HepG2 (cell line): ENCODE results near the gene ZFP62. TPM values are rescaled to one million over a fixed set of nuclear protein-coding genes. Genes with fewer than 3 reads are reported as not detected.

Source experiments
- CCAR2 ChIP-seq: fragments of 200-400 bp; formaldehyde crosslinking; optimal IDR thresholded peaks from 2 replicates; pipeline ENCODE3; 2018; ENCODE audit warnings: low read depth, mild to moderate bottlenecking, low read length, moderate library complexity
- GMEB2 ChIP-seq: IDR thresholded peaks from 2 replicates; pipeline ENCODE4 v1.6.1; 2016; ENCODE audit warnings: missing biosample characterization, missing genetic modification reagents, low read depth
- HMG20A ChIP-seq: IDR thresholded peaks from 2 replicates; pipeline ENCODE4 v1.6.1; 2016; ENCODE audit warnings: borderline replicate concordance
- KAT8 ChIP-seq: IDR thresholded peaks from 2 replicates; pipeline ENCODE4 v1.6.1; 2016; ENCODE audit warnings: missing genetic modification reagents, missing compliant biosample characterization
- KLF6 ChIP-seq: IDR thresholded peaks from 2 replicates; pipeline ENCODE4 v1.8.0; 2016; ENCODE audit warnings: missing biosample characterization, missing genetic modification reagents
- LBX2 ChIP-seq: sonication (generic); formaldehyde crosslinking; IDR thresholded peaks from 2 replicates; pipeline ENCODE4 v1.5.0; 2020; ENCODE audit warnings: missing genetic modification reagents, mild to moderate bottlenecking, borderline replicate concordance
- MAFF ChIP-seq: IDR thresholded peaks from 2 replicates; pipeline ENCODE4 v1.6.1; 2011; ENCODE audit warnings: low read depth, low read length, improper control_type of control experiment
- MAFK ChIP-seq, 2 experiments: IDR thresholded peaks in 1 of 2; conservative IDR thresholded peaks in 1 of 2; 2 replicates each; pipeline ENCODE4 v1.6.1; 2011; ENCODE audit warnings: improper control_type of control experiment in 2 of 2, low read length in 2 of 2
- MLX ChIP-seq: IDR thresholded peaks from 2 replicates; pipeline ENCODE4 v1.6.1; 2016
- MTF1 ChIP-seq: sonication (generic); formaldehyde crosslinking; IDR thresholded peaks from 2 replicates; pipeline ENCODE4 v1.5.0; 2020; ENCODE audit warnings: missing genetic modification reagents
- NFIC ChIP-seq: IDR thresholded peaks from 2 replicates; pipeline ENCODE4 v1.6.1; 2012; ENCODE audit warnings: mild to moderate bottlenecking, low read length, inconsistent platforms
- RBFOX2 ChIP-seq: fragments of 200-400 bp; formaldehyde crosslinking; IDR thresholded peaks from 2 replicates; pipeline ENCODE4 v1.6.1; 2017; ENCODE audit warnings: low read depth, mild to moderate bottlenecking, low read length
- ZC3H4 ChIP-seq: sonication (generic); formaldehyde crosslinking; IDR thresholded peaks from 2 replicates; pipeline ENCODE4 v1.4.0; 2020; ENCODE audit warnings: missing genetic modification reagents, borderline replicate concordance
- ZNF17 ChIP-seq: sonication (generic); formaldehyde crosslinking; IDR thresholded peaks from 2 replicates; pipeline ENCODE4 v1.5.0; 2020; ENCODE audit warnings: mild to moderate bottlenecking, missing genetic modification reagents
- ZNF574 ChIP-seq: sonication (generic); formaldehyde crosslinking; IDR thresholded peaks from 2 replicates; pipeline ENCODE4 v1.4.0; 2020; ENCODE audit warnings: missing genetic modification reagents
- ZNF616 ChIP-seq: sonication (generic); formaldehyde crosslinking; IDR thresholded peaks from 2 replicates; pipeline ENCODE4 v1.5.0; 2020; ENCODE audit warnings: low read depth, mild to moderate bottlenecking, missing genetic modification reagents
- ZNF724P ChIP-seq: sonication (generic); formaldehyde crosslinking; IDR thresholded peaks from 2 replicates; pipeline ENCODE4 v1.8.0; 2022; ENCODE audit warnings: missing genetic modification reagents, borderline replicate concordance
- ZNF75D ChIP-seq: sonication (generic); formaldehyde crosslinking; IDR thresholded peaks from 2 replicates; pipeline ENCODE4 v1.8.1; 2023; ENCODE audit warnings: missing genetic modification reagents, mild to moderate bottlenecking, borderline replicate concordance
- ZNF770 ChIP-seq: sonication (generic); formaldehyde crosslinking; IDR thresholded peaks from 2 replicates; pipeline ENCODE4 v1.5.0; 2020; ENCODE audit warnings: mild to moderate bottlenecking, missing genetic modification reagents
- ZNF784 ChIP-seq: sonication (generic); formaldehyde crosslinking; IDR thresholded peaks from 2 replicates; pipeline ENCODE4 v1.5.1; 2020; ENCODE audit warnings: missing genetic modification reagents, mild to moderate bottlenecking, borderline replicate concordance
- ZNF816 ChIP-seq: sonication (generic); formaldehyde crosslinking; IDR thresholded peaks from 2 replicates; pipeline ENCODE4 v1.8.0; 2022; ENCODE audit warnings: missing genetic modification reagents, mild to moderate bottlenecking, borderline replicate concordance
- polyA plus RNA-seq, 8 experiments: library from polyadenylated mRNA; depleted of rRNA in 3 of 8; stranded (reverse) in 7 of 8; unstranded in 1 of 8; fragments of >200 nt; fragmentation: Illumina TruSeq in 4 of 8; extraction: Trizol in 4 of 8; gene quantifications; 2 replicates each; pipeline versions ENCODE4 v1.2.1 to v1.2.3, GENCODE V29; 2011 to 2016; ENCODE audit warnings: low read depth in 4 of 8, missing spikeins in 1 of 8, mixed read lengths in 1 of 8; ENCODE audit not compliant: insufficient read depth in 1 of 8
- total RNA-seq, 5 experiments: library from RNA; depleted of rRNA; stranded (reverse); fragments of >200 nt; fragmentation: Illumina TruSeq; extraction: Trizol; gene quantifications; 2 replicates each; pipeline ENCODE4 v1.2.3, GENCODE V29; 2016; ENCODE audit warnings: low read depth in 1 of 5

Gene ZFP62
- total and polyA plus RNA-seq, 2 of the 13 experiments (the other 11 are each of a cell fraction or from before 2014, with no cell fraction given) = 8.2 to 19.4 TPM

GRCh38 chr5:180810210-180810958 lies 50.7 kb downstream of the ZFP62 start (continued):
- TF ChIP-seq ZNF17 (0 out of 2 replicates have a peak, but pooled peaks have one; percentile 37), LBX2 (CRISPR knock-in tag) (0 out of 2 replicates have a peak, but pooled peaks have one; percentile 54), KLF6 (CRISPR knock-in tag) (peak; percentile 31; the same call in 1 of the 2 replicates), CCAR2 (peak; percentile 25), ZNF574 (CRISPR knock-in tag) (peak; percentile 62; the same call in 1 of the 2 replicates), ZC3H4 (CRISPR knock-in tag) (peak; percentile 75; the same call in 1 of the 2 replicates), HMG20A (CRISPR knock-in tag) (0 out of 2 replicates have a peak, but pooled peaks have one; percentile 6), MTF1 (CRISPR knock-in tag) (no peak), NFIC (no peak), KAT8 (peak; percentile 91), RBFOX2 (peak; percentile 97), ZNF784 (CRISPR knock-in tag) (no peak; the same call in 1 of the 2 replicates), ZNF816 (CRISPR knock-in tag) (peak; percentile 85; the same call in 1 of the 2 replicates), GMEB2 (CRISPR knock-in tag) (no peak; the same call in none of the 2 replicates), MLX (CRISPR knock-in tag) (no peak), ZNF75D (CRISPR knock-in tag) (0 out of 2 replicates have a peak, but pooled peaks have one; percentile 54), MAFF (no peak), ZNF724P (CRISPR knock-in tag) (no peak), MAFK (conservative IDR thresholded peaks at IDR 0.05 in 1 of 2, IDR thresholded peaks at IDR 0.05 in 1 of 2; ENCODE audit: low read length in 2 of 2) (no peak), ZNF770 (CRISPR knock-in tag) (peak; percentile 41; the same call in 1 of the 2 replicates), ZNF616 (CRISPR knock-in tag) (peak; percentile 29; the same call in 1 of the 2 replicates)
